GM21576 (cell line): ENCODE measurements around the gene RPL23.

Experiments
- ATAC-seq: cut with Tn5 transposase; IDR thresholded peaks from one replicate; pipeline ENCODE4 v1.9.1; 2021; ENCODE audit warnings: mild to moderate bottlenecking, moderate library complexity; ENCODE audit not compliant: unreplicated experiment

RPL23 gene

DNA sequence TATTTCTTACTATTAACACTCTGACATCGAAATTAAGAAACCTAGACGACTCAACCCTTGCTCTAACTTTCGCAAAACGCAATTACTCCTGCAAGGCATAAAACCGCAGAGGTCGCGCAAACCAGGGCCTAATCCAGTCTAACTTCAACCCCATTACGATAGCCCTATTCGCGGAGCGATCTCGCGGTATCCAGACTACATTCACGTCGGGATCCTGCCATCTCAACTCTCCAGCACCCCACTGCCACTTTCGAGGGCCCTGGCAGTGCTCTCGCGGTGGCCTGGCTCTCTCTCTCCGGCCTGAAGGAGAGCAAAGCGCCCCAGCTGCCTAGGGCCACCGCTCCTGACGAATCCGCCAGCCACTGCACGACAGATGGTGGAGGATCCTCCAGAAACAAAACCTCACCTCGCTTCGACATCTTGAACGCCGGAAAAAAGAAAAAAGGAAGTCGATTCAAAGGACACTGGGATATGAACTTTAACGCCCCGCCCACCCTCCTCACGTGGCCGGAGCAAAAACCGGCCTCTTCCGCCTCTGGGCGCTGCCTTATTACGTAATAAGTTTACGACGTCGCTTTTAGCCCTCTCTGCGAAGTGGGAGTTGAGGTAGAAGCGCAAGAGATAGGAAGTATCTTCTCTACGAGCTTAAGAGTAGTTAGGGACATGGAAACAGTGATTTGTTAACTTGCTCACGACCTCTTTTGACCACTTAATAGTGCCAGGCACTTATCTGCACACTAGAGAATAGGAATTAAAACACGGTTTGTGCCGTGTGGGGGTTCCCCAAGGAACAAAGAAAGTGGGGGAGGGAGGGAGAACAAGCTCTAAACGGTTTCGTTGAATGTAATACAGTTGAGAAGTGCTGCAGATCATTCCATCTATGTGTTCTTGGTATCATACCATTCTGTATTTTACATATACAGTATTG, at the start of gene RPL23:
Gene RPL23, minus strand, starts transcription at position 430 of the 928 bp plus-strand sequence. Its CDS starts 11 bp downstream, at position 419.
- ATAC-seq: peak; percentile 77

DNA sequence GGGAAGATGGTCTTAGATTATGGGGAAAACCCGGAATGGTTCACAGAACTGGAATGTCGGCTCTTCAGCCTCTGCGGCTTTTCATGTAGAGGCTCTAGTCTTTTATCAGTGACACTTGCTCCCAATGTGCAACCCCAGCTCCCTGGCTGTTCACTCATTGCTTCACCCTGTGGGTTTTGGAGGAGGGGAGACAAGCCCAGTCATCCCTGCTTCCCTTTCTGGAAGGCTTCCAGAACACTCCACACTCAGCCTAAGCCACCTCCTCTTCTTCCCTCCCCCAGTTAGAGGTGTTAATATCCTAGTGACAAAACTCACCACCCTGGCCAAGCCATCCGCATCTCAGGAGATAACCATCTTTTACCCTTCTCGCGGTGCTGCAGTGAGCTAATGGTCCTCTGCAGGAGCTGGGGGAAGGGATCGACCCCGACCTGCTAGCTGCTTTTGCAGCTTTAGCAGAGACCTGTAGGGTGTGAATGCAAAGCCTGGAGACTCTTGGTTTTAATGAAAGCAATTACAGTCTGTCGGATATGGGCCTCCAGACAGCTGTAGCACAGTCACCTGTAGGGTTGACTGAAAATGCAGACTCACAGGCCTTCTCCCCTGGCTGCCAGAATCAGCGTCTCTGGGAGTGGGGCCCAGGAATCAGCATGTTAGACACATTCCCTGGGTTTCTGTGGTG, 47.6 kb upstream of the RPL23 start:
- ATAC-seq: no peak

DNA sequence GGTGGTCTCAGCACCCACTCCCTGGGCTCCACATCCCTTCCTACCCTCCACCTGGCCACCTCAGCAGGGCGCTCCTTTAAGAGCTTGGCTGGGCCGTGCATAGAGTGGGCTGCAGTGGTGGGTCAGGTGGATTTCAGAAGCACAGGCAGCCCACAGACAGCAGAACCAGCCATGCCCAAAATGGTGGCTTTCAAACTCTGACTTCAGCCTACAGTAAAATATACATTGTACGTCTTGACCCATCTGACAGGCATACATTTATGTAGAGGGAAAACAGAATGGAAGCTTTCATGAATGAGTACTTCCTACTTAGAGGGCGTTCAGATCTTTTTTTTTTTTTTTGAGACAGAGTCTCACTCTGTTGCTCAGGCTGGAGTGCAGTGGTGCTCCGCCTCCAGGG, 45.9 kb upstream of the RPL23 start:
- peak; percentile 15 for ATAC-seq

DNA sequence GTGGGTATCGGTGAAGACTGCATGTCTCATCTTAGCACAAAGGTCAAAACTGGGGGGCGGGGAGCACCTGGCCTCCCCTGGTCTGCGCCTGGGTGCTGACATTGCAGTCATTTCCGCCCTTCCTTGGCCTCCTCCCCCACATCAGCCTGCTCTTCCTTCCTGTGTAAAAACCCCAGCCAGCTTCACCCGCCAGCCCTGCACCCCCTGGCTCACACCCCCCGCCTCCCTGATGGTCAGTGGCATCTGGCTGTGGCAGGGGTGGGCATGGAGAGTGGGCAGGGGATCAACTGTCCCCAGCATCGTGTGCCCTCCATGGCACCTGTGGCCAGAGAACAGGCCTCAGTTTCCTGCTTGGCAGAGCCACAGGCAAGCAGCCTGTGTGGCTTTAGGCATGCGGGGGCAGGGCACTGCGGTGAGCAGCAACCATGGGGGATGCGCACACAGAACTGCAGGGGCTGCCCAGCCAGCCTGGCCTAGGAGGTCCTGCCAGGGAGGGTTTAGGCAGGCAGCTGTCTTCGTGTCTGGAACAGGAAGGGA, 45.4 kb upstream of the RPL23 start:
- ATAC-seq: peak; percentile 68

DNA sequence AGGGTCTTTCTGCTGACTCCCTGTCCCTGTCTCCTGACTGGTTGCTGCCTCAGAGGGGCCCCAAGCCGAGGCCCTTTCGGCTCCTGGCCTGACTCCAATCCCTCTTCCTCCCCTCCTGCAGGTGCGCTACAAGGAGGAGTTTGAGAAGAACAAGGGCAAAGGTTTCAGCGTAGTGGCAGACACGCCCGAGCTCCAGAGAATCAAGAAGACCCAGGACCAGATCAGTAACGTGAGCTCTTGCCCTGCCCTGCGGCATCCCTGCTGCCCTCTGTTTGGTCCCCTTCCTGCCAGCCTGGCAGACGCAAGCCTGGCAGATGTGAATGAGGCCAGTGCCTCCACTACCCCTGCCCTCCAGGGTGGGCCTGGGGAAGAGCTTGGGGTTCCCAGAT, 44.8 kb upstream of the RPL23 start:
- peak; percentile 16 for ATAC-seq

DNA sequence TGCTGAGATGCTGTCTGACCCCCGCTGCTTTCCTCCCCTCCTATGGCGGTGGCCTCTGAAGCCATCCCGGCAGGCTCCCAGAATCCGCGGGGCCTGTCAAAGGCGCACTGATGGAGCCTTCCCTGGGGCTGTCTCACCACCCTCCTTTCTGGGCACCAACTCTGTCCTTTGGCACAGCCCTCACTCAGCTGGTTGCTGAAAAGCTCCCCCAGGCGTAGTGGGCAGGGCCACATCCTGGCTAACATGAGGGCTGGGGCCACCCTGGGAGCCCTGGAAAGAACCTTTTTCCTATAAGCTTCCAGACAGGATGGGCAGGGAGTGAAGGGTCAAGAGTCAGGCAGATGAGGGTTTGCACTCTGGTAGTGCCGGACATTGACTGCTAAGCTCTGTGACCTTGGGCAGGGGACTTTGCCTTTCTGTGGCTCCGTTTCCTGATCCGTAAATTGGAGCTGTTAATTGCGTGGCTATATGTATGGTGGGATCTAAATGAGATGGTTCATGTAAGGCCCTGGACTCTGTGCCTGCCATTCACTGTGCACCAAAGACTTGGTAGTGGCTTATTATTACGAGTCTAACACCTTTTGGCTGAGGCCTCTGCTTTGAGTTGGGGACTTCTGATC, 44.3 kb upstream of the RPL23 start:
- no peak for ATAC-seq

DNA sequence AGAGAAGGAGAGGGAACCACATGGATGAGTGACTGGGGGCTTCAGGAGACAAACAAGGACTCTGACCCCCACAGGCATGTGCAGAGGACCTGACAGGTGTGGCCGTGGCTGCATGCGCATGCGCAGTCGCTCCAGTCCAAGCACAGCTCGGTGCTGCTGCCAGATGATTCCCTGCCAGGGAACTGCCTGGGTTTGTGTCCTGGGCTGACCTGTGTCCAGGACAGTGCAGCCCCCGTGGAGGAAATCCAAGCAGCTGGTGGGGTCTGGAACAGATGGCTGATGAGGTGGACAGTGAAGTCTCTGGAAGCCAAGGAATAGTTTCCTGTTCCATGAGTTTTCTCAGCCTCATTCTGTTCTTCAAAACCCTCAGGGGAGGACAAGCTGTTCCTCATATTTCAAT, 43.7 kb upstream of the RPL23 start:
- ATAC-seq: no peak

DNA sequence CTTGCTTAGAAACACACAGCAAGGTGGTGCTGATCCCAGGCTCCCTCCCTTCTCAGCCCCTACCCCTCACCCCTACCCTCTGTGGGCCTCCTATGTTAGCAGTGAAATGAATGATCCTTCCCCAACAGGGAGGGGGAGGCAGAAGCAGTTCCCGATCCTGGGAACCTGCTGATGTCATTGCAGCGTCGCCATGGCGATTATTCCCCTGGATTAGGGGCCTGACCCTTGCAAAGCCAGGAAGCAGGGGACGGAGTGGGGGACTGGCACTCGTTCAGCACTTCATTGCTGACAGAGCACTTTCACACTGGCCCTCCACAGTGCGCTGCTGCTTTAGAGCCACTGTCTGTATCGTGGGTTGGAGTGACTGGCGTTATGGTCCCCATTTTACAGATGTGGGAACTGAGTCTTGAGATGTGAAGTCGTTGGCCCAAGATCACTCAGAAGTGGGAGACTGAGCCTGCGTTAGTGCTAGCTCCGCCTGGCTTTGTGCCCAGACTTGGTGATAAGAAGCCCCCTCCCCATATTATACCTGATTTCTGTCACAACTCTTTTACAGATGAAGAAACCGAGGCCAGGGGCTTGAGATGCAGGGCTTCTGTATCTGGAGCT, 42.9 kb upstream of the RPL23 start:
- no peak for ATAC-seq

DNA sequence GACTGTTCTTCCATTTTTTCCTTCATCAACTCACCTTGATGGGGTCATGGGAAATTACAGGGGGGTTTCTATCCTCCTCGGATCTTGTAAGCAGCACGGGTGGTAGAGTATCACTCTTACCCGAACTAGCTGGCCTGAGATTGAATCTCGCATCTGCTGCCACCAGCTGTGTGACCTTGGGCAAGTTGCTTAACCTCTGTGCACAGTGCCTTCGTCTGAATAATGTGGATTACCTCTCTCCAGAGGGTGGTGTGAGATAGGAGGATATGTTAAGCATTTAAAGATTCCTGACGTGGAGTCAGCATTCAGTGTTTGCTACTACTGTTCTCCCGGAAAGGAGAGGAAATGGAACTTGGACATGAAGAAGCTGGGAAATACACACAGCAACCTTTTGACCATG, 40.8 kb upstream of the RPL23 start:
- ATAC-seq: no peak

DNA sequence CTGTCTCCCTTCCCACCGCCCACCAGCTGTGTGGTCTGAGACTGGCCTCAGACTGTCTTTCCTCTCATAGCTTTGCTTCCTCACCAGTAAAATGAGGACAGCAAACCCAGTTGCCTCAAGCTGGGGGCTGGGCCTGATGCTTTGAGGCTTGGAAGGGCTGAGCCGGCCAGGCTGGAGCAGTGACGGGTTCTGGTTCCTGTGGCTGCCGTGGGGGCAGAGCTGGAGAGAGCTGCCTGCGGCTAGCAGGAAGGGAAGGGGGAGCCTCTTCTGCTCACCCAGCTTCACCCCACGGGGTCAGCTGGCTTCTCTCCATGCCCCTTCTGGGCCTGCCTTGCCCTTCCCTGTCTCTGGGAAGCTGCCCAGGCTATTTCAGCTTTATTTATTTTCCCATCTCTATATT, 40.1 kb upstream of the RPL23 start:
- ATAC-seq: no peak

DNA sequence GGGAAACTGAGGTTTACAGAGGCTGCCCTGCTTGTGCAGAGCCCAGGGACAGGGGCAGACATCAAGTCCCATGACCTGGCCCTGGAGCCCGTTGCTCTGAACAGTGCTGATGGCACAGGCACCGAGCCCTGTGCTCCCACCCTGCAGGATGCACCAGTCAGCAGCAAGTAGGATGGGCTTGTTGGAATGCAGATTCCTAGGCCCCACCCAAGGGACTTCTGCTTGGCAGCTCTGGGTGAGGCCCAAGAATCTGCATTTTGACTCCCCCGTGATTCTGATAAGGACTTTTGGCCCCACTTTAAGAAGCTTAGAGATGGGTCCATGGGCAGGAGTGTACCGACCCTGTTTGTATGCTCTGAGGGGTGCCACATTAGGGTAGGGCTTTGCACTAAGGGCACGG, 39.6 kb upstream of the RPL23 start:
- no peak for ATAC-seq

DNA sequence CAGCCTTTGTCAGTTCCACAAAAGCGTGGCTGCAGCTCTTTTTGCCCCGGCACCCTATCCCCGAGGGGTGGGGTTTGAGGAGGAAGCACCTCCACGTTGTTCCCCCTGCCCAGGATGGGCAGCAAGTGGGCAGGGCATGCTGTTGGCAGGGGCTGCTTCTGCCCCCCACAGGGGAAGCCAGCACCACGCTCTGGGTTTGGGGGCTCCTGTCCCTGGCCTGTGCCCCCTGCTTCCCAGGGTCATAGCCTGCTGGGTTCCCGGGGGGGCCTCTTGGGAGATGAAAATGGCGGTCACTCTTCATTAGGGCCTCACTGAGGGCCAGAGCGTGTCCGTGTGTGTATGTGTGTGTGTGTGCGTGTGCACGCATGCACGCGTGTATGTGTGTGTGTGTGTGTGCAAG, 39.1 kb upstream of the RPL23 start:
- ATAC-seq: no peak

DNA sequence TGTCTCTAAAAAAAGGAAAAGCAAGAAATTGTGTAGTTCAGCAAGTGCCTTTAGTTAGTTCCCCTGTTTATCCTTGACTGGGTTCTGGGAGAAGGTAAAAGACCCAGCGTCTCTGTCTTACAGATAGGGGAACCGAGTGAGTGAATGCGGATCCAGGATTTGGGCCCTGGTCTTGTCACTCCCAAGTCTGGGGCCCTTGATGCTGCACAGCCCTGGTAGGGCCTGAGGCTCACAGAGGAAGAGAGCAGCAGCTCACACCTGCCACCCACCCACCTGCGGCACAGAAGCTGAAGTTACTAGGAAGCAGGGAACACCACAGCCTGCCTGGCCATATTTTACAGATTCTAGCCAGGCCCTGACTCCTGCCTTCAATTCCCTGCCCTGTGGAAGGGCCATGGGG, 38.6 kb upstream of the RPL23 start:
- ATAC-seq: no peak

DNA sequence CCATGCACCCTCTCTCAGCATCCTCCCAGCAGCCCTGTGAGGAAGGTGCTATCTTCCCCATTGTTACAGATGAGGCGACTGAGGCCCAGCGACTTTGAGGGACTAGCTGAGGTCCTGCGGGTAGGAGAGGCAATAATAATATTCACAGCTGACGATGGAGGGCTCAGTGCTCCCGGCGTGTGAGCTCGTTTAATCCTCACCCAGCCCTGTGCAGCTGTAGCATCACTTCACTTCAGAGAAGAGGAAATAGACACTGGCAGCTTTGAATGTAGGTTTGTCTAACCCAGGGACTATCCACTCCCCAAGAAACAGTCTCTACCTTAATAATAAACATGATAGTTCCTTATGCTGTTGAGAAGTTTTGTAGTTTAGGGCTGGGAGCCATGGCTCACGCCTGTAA, 37.9 kb upstream of the RPL23 start:
- no peak for ATAC-seq

DNA sequence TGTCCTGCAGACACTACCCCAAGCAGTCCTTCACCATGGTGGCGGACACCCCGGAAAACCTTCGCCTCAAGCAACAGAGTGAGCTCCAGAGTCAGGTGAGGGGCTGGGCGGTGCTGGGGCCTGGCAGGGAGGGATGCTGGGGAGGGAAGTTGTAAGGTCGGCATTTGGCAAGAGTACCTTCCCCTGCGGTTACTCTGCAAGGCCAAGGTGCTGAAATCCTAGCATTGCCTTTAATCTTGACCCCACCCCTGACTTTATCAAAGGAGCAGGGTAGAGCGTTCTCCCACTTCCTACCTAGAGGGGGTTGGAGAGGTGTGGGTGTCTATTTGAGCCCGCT, 36.9 kb upstream of the RPL23 start:
- no peak for ATAC-seq

DNA sequence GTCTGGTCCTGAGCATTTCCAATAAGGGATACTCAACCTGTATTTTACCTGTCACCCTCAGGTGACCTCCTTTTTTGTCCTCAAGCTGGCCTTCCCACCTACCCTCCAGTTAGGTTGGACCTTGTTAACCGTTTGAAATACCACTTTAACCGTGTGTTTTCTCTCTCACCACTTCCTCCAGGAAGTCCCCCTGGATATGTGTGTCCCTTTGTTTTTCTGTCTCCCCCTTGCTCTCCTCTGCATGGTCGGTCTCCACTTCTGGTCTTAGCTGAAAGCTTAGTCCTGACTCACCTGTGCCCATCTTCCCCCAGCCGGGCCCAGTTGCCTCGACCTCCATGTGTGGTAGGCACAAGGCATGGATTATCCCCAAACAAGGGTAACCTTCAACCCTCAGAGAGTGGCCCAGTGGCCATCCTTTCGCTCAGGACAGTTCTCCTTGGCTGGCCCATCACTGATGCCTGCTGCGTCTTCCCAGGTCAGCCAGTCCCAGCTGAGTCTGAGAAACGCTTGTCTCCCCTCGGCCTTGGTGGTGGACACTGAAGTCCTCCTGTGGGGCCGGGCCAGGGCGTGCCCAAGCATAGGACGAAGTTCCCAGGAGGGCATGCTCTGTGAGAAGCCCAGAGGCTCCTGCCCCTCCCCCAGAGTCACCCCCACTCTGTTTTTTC, 36.4 kb upstream of the RPL23 start:
- ATAC-seq: no peak

DNA sequence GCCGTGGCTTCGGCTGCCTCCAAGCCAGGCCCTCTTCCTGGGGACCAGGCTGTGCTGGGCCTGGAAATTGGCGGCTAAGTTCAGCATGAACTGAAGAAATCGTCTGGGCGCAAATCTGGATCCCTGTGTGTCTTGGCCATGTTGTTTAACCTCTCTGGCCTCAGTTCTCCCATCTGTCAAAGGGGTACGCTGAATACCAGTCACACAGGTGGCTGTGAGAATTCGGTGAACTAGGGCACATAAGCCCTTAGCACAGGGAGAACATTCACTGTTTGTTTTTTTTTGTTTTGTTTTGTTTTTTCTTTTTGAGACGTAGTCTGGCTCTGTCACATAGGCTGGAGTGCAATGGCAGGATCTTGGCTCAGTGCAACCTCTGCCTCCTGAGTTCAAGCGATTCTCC, 35.3 kb upstream of the RPL23 start:
- no peak for ATAC-seq

DNA sequence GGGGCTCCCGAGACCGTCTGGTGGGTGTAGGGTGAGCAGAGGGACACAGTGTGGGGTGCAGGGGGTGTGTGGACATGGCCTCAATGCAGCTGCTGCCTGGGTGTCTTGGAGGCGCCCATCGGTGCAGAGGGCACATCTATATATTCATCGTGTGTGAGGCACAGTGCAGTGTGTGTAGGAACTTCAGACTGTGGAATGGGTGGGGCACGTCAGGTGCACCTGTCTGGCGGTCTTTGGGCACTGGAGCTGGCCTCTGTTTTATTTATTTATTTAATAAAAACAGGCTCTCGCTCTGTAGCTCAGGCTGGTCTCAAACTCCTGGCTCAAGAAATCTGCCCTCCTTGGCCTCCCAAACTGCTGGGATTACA, 33.1 kb upstream of the RPL23 start:
- ATAC-seq: no peak

DNA sequence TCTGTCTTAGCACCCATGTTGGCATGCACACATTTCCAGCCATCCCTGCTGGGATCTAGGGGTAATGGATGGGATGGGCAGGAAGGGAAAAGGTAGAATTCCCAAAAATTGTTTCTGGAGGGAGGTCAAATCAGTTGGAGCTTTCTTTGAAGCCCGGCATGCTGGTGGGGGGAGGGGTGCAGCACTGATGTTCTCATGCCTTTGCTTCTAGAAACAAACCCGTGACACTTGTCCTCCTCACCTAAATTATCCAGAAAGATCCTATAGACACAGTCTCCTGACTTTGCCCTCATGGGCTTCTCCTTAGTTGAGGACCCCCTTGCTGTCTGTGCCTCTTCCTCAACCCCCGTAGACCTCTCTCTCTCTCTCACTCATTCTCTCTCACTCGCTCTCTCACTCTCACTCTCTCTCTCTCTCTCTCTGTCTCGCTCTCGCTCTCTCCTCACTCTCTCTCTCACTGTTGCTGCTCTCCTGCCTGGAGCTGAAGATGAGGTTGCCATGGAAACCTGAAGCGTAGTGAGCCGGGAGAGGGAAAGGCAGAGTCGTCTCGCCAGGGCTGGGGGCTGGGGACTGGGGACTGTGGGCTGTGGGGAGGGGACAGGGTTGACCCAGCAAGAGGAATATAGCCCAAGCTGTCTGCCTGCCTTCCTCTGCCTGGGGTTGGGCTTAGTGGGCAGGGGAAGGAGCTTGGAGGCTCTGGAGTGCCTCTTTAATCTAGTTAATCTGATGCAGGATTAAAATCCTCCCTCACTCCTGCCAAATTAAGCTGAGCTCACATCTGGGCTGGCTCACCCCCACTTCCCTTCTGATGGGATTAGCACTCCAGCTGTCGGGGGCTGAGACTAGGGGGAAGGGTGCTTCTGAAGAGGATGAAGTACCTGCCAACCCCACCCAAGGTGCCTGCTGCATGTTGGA, 32.5 kb upstream of the RPL23 start:
- ATAC-seq: no peak
